Measurements from ENCODE around the gene AP1S2. TPM values are rescaled to one million over a fixed set of nuclear protein-coding genes. Genes with fewer than 3 reads are reported as not detected.

The AP1S2 gene
- total and polyA plus RNA-seq, 2 of the 8 experiments (the other 6 are each of a cell fraction or from before 2014, with no cell fraction given): 88.2 to 237 TPM

GRCh38 chrX:15881381-15881897 lies 26.8 kb upstream of the AP1S2 start (continued):
- TF ChIP-seq ATF2 (IDR thresholded peaks at IDR 0.05; ENCODE audit: low read length) (no peak), TAF7 (optimal IDR thresholded peaks at IDR 0.05; ENCODE audit: borderline replicate concordance, low read depth, low read length) (no peak), HDAC2 (IDR thresholded peaks at IDR 0.05; ENCODE audit: borderline replicate concordance in 1 of 2, low read depth in 2 of 2, low read length in 2 of 2) (no peak), CHD7 (IDR thresholded peaks at IDR 0.05; ENCODE audit: insufficient replicate concordance, low read length) (no peak), YY1 (IDR thresholded peaks at IDR 0.05; ENCODE audit: low read depth, low read length) (no peak), NANOG (IDR thresholded peaks at IDR 0.05; ENCODE audit: insufficient read depth, low read depth, low read length, poor library complexity, severe bottlenecking) (no peak), CBX5 (IDR thresholded peaks at IDR 0.05; ENCODE audit: low read depth, low read length) (no peak), SP4 (IDR thresholded peaks at IDR 0.05; ENCODE audit: low read length) (no peak), POU5F1 (IDR thresholded peaks at IDR 0.05; ENCODE audit: low read depth, low read length) (no peak)
